ENCODE results near the gene TTYH3. TPM values are rescaled to one million over a fixed set of nuclear protein-coding genes. Genes with fewer than 3 reads are reported as not detected.
"Not testable (repeated sequence)": the region's sequence is repeated elsewhere in the genome, so short reads cannot be mapped to it uniquely, and the experiment has no call there.

TTYH3 gene
- total RNA-seq, 1 donor from 2014 or later: 296 TPM

GRCh38 chr7:2689951-2690705, 58.3 kb downstream of the TTYH3 start:
- Mint-ChIP-seq H3K4me1 (peaks cover 7% of the 10 kb centered on the region), H3K27me3 (ENCODE audit: low read depth) (peaks cover 56% of the 10 kb centered on the region), H3K27ac (no peak overlapping the region), H3K9me3 (no peaks in the 10 kb centered on the region), H3K36me3 (no peaks in the 10 kb centered on the region), H3K4me3 (no peak overlapping the region)
- TF ChIP-seq, protein P1, sequence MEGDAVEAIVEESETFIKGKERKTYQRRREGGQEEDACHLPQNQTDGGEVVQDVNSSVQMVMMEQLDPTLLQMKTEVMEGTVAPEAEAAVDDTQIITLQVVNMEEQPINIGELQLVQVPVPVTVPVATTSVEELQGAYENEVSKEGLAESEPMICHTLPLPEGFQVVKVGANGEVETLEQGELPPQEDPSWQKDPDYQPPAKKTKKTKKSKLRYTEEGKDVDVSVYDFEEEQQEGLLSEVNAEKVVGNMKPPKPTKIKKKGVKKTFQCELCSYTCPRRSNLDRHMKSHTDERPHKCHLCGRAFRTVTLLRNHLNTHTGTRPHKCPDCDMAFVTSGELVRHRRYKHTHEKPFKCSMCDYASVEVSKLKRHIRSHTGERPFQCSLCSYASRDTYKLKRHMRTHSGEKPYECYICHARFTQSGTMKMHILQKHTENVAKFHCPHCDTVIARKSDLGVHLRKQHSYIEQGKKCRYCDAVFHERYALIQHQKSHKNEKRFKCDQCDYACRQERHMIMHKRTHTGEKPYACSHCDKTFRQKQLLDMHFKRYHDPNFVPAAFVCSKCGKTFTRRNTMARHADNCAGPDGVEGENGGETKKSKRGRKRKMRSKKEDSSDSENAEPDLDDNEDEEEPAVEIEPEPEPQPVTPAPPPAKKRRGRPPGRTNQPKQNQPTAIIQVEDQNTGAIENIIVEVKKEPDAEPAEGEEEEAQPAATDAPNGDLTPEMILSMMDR (IDR thresholded peaks at IDR 0.05; ENCODE audit: unreplicated experiment): no peak
- no peak for DNase-seq (ENCODE audit: low spot score in 2 of 2, unreplicated experiment in 2 of 2)

DNA sequence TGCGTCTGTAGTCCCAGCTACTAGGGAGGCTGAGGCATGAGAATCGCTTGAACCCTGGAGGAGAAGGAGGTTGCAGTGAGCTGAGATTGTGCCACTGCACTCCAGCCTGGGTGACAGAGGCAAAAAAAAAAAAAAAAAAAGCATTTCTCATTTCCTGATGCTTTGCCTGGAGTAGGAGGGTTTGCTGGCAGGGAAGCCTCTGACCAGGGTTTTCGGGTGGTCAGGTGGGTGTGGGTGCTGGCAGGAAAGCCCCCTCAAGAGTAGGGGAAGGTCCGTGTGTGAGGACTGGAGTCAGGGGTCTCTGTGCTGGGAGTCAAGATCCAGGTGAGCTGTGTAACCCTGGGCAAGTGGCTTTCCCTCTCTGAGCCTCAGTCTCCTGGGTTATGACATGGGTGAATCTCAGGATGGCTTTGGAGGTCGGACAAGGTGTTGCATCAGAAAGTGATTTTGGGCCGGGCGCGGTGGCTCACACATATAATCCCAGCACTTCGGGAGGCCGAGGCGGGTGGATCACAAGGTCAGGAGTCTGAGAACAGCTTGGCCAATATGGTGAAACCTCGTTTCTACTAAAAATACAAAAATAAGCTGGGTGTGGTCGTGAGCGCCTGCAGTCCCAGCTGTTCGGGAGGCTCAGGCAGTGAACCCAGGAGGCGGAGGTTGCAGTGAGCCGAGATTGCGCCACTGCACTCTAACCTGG, 59.4 kb downstream of the TTYH3 start:
- peaks cover 51% of the 10 kb centered on the region for H3K27me3 Mint-ChIP-seq (ENCODE audit: low read depth)
- no peak overlapping the region for H3K27ac Mint-ChIP-seq
- no peaks in the 10 kb centered on the region for H3K9me3 Mint-ChIP-seq
- no peak for DNase-seq (ENCODE audit: low spot score in 2 of 2, unreplicated experiment in 2 of 2)
- TF ChIP-seq, protein P1 (IDR thresholded peaks at IDR 0.05; ENCODE audit: unreplicated experiment): no peak
- H3K36me3 Mint-ChIP-seq: no peaks in the 10 kb centered on the region
- H3K4me3 Mint-ChIP-seq: no peak overlapping the region
- peaks cover 7% of the 10 kb centered on the region for H3K4me1 Mint-ChIP-seq

DNA sequence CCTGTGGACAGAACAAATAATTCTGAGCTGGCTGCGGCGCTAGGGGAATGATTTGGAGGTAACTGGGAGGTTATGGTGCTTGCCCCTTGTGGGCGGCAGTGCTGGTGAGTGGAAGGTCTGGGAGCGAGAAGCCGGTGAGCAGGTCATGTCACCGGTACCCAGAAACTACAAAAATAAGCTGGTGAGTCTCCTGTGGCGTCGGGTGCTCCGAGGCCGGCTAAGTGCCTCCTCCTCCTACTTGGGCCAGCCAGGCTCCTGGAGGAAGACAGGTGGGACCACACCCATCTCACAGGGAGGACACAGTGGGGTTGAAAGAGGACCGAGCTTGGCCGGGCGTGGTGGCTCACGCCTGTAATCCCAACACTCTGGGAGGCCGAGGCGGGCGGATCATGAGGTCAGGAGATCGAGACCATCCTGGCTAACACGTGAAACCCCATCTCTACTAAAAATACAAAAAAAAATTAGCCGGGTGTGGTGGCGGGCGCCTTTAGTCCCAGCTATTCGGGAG, 60.2 kb downstream of the TTYH3 start:
- peaks cover 44% of the 10 kb centered on the region for H3K27me3 Mint-ChIP-seq (ENCODE audit: low read depth)
- H3K4me3 Mint-ChIP-seq; DNase-seq (ENCODE audit: low spot score in 2 of 2, unreplicated experiment in 2 of 2); H3K36me3 Mint-ChIP-seq; H3K4me1 Mint-ChIP-seq; H3K27ac Mint-ChIP-seq; H3K9me3 Mint-ChIP-seq: not testable (repeated sequence)

DNA sequence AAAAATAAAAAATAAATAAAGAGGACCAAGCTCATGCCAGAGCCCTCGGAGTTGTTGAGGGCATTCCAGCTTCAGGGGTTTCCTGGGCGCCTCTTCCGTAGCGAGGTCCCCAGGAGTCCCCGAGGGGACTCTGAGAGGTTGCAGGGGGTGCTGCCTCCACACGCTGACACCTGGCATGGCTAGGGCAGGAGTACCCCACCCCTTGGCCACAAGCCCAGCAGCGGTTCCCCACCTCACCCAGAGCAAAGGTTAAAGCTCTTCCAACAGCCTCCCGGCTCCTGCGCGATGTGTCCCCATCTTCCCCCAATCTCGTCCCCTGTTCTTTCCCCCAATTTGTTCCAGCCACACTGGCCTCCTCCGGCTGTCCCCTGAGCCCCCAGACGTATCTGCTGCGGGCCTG, 60.8 kb downstream of the TTYH3 start:
- H3K27ac Mint-ChIP-seq: no peak overlapping the region
- H3K36me3 Mint-ChIP-seq: no peaks in the 10 kb centered on the region
- H3K27me3 Mint-ChIP-seq (ENCODE audit: low read depth): peaks cover 41% of the 10 kb centered on the region
- no peak for DNase-seq (ENCODE audit: low spot score in 2 of 2, unreplicated experiment in 2 of 2)
- no peaks in the 10 kb centered on the region for H3K9me3 Mint-ChIP-seq
- H3K4me3 Mint-ChIP-seq: no peak overlapping the region
- H3K4me1 Mint-ChIP-seq: peaks cover 7% of the 10 kb centered on the region
- TF ChIP-seq, protein P1 (IDR thresholded peaks at IDR 0.05; ENCODE audit: unreplicated experiment): no peak

DNA sequence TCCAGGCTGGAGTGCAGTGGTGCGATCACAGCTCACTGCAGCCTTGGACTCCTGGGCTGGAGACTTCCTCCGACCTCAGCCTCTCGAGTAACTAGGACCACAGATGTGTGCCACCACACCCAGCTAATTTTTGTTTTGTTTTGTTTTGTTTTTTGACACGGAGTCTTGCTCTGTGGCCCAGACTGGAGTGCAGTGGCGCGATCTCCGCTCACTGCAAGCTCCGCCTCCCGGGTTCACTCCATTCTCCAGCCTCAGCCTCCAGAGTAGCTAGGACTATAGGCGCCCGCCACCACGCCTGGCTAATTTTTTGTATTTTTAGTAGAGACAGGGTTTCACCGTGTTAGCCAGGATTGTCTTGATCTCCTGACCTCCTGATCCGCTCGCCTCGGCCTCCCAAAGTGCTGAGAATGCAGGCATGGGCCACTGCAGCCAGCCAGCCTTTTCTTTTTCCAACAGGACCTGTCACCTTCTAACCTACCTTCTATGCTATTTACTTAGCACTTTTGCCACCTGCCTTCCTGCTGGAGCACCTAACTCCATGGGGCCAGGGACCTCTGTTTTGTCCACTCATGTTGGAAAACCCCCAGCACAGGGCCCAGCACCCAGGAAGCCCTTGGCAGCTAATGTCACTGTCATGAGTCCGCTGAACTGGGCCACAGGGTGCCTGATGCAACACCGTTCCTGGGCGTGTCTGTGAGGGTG, 61.8 kb downstream of the TTYH3 start:
- H3K4me1 Mint-ChIP-seq; H3K27ac Mint-ChIP-seq; H3K9me3 Mint-ChIP-seq; H3K36me3 Mint-ChIP-seq; DNase-seq (ENCODE audit: low spot score in 2 of 2, unreplicated experiment in 2 of 2); H3K4me3 Mint-ChIP-seq: not testable (repeated sequence)
- peaks cover 35% of the 10 kb centered on the region for H3K27me3 Mint-ChIP-seq (ENCODE audit: low read depth)

GRCh38 chr7:2694122-2694436, 62.3 kb downstream of the TTYH3 start:
- not testable (repeated sequence) for H3K9me3 Mint-ChIP-seq; H3K4me3 Mint-ChIP-seq; H3K27ac Mint-ChIP-seq; DNase-seq (ENCODE audit: low spot score in 2 of 2, unreplicated experiment in 2 of 2); H3K4me1 Mint-ChIP-seq; H3K36me3 Mint-ChIP-seq
- H3K27me3 Mint-ChIP-seq (ENCODE audit: low read depth): peaks cover 33% of the 10 kb centered on the region

All from mesothelial cell of epicardium (in vitro differentiated cells).